Esophagus muscularis mucosa (tissue), 4 donors: ENCODE results near the gene PNPLA6.

Source experiments
- CTCF ChIP-seq, 3 experiments: fragments of 200-600 bp in 2 of 3; fragments of 450-650 bp in 1 of 3; sonication (generic) in 2 of 3; IDR thresholded peaks; one replicate each; pipeline ENCODE4 v1.5.1; 2017 to 2019; ENCODE audit warnings: antibody characterized with exemption in 3 of 3, mild to moderate bottlenecking in 2 of 3, moderate library complexity in 1 of 3
- EP300 ChIP-seq: sonication (generic); formaldehyde crosslinking; IDR thresholded peaks from one replicate; pipeline ENCODE4 v1.6.1; 2017; ENCODE audit warnings: antibody characterized with exemption
- POLR2A ChIP-seq: fragments of 450-650 bp; IDR thresholded peaks from one replicate; pipeline ENCODE4 v1.6.1; 2017; ENCODE audit warnings: antibody characterized with exemption, moderate library complexity, mild to moderate bottlenecking, low read depth

GRCh38 chr19:7607212-7607873, 71.8 kb downstream of the PNPLA6 start:
- TF ChIP-seq CTCF (IDR thresholded peaks at IDR 0.05) (no peak), POLR2A (no peak), EP300 (no peak)
